ENCODE results near the gene ZNF778.

Gene ZNF778

GRCh38 chr16:89217388-89218191 is at the start of gene ZNF778:
Gene ZNF778, plus strand, starts transcription at chr16:89217703. Its CDS starts 3,425 bp downstream, at chr16:89221128.
- DNase-seq = peak in 55 of 56 donors; percentile 17 to 91 (median 77)

- DNase-seq = no peak
Observed at GRCh38 chr16:89168381-89169189, 48.9 kb upstream of the ZNF778 start.

- no peak for DNase-seq
Observed at GRCh38 chr16:89169778-89170177, 47.7 kb upstream of the ZNF778 start.

- no peak for DNase-seq
Observed at GRCh38 chr16:89170346-89171215, 46.9 kb upstream of the ZNF778 start.

GRCh38 chr16:89171216-89172170 is 46.0 kb upstream of the ZNF778 start, which contains the start of gene CDH15:
Gene CDH15, plus strand, starts transcription at chr16:89171748. Its CDS starts 84 bp downstream, at chr16:89171832.
- DNase-seq = peak in 54 of 56 donors; percentile 21 to 94 (median 79)

- DNase-seq = no peak
Observed at GRCh38 chr16:89172171-89172527, 45.4 kb upstream of the ZNF778 start.

- no peak for DNase-seq
Observed at GRCh38 chr16:89172528-89173173, 44.9 kb upstream of the ZNF778 start.

GRCh38 chr16:89173174-89173921 is 44.2 kb upstream of the ZNF778 start:
- no peak for DNase-seq

- no peak for DNase-seq
Observed at GRCh38 chr16:89174055-89174827, 43.3 kb upstream of the ZNF778 start.

- DNase-seq = no peak
Observed at GRCh38 chr16:89174877-89175276, 42.6 kb upstream of the ZNF778 start.

- no peak for DNase-seq
Observed at GRCh38 chr16:89175280-89176146, 42.0 kb upstream of the ZNF778 start.

GRCh38 chr16:89176147-89176690 is 41.3 kb upstream of the ZNF778 start:
- no peak for DNase-seq

GRCh38 chr16:89176717-89177116 is 40.8 kb upstream of the ZNF778 start:
- no peak for DNase-seq

GRCh38 chr16:89177501-89177900 is 40.0 kb upstream of the ZNF778 start:
- no peak for DNase-seq

- no peak for DNase-seq
Observed at GRCh38 chr16:89178453-89179147, 38.9 kb upstream of the ZNF778 start.

GRCh38 chr16:89179148-89179484 is 38.4 kb upstream of the ZNF778 start:
- no peak for DNase-seq
